A549 (cell line): ENCODE results near the gene ZNF879.

ENCODE experiments used
- CEBPB ChIP-seq, 2 experiments: fragments of >200 bp in 1 of 2; sonication (Bioruptor Twin) in 1 of 2; formaldehyde crosslinking in 1 of 2; IDR thresholded peaks; 2 replicates each; pipeline ENCODE4 v1.6.1; 2012 to 2016
- EP300 ChIP-seq, 2 experiments: fragments of >200 bp; sonication (Bioruptor Twin); formaldehyde crosslinking; IDR thresholded peaks; 2 replicates in 1 of 2; 3 replicates in 1 of 2; pipeline ENCODE4 v1.6.1; 2016 to 2017
- GATA3 ChIP-seq: IDR thresholded peaks from 2 replicates; pipeline ENCODE4 v1.6.1; 2012; ENCODE audit warnings: borderline replicate concordance
- HEYL ChIP-seq: fragments of 250-450 bp; sonication (Bioruptor Pico); IDR thresholded peaks from 2 replicates; pipeline ENCODE4 v1.8.0; 2021; ENCODE audit warnings: mild to moderate bottlenecking, moderate library complexity
- JUN ChIP-seq, 2 experiments: fragments of >200 bp; sonication (Bioruptor Twin); formaldehyde crosslinking; IDR thresholded peaks; 2 replicates in 1 of 2; 3 replicates in 1 of 2; pipeline ENCODE4 v1.6.1; 2016 to 2017
- JUNB ChIP-seq: fragments of >200 bp; sonication (Bioruptor Twin); formaldehyde crosslinking; IDR thresholded peaks from 2 replicates; pipeline ENCODE4 v1.6.1; 2016
- POLR2A ChIP-seq: IDR thresholded peaks from 2 replicates; pipeline ENCODE4 v1.6.1; 2012; ENCODE audit warnings: mild to moderate bottlenecking, low read length
- RAD21 ChIP-seq, 2 experiments: fragments of >200 bp in 1 of 2; sonication (Bioruptor Twin) in 1 of 2; formaldehyde crosslinking in 1 of 2; IDR thresholded peaks in 1 of 2; conservative IDR thresholded peaks in 1 of 2; 2 replicates in 1 of 2; 3 replicates in 1 of 2; pipeline ENCODE4 v1.6.1; 2012 to 2018; ENCODE audit warnings: inconsistent platforms in 1 of 2
- ZFP36 ChIP-seq: fragments of 450-650 bp; IDR thresholded peaks from 2 replicates; pipeline ENCODE4 v1.6.1; 2014; ENCODE audit warnings: borderline replicate concordance; ENCODE audit not compliant: partially characterized antibody
- TF ChIP-seq, protein P1 (sequence below): fragments of >200 bp; sonication (Bioruptor Twin); formaldehyde crosslinking; IDR thresholded peaks from 3 replicates; pipeline ENCODE4 v1.5.1; 2016
- TF ChIP-seq, protein P2 (sequence below): fragments of 200-600 bp; sonication (generic); IDR thresholded peaks from 2 replicates; pipeline ENCODE4 v1.6.1; 2016; ENCODE audit warnings: antibody characterized with exemption, mild to moderate bottlenecking, moderate library complexity
- TF ChIP-seq, protein P3 (sequence below): IDR thresholded peaks from 2 replicates; pipeline ENCODE4 v1.6.1; 2012; ENCODE audit warnings: low read depth, borderline replicate concordance

DNA sequence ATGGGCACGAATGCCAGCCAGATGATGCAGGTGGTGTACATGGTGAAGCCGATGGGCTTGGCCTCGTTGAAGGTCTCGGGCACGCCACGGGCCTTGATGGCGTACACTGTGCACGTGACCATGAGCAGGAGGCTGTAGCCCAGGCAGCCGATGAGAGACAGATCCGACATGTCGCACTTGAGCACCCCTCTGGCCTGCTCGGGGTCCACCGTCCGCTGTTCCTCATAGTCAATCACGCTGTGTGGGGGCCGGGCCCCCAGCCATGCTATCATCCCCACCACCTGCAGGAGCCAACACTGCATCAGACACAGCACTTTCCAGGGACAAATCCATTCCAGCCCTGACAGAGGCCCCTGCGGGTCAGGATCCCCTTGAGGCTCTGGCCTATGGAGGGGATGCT is 40.7 kb upstream of the ZNF879 start:
- no peak for TF ChIP-seq JUNB
- no peak for TF ChIP-seq POLR2A
- TF ChIP-seq EP300 (IDR thresholded peaks at IDR 0.05) = no peak
- TF ChIP-seq JUN (IDR thresholded peaks at IDR 0.05) = no peak
- TF ChIP-seq, protein P1, sequence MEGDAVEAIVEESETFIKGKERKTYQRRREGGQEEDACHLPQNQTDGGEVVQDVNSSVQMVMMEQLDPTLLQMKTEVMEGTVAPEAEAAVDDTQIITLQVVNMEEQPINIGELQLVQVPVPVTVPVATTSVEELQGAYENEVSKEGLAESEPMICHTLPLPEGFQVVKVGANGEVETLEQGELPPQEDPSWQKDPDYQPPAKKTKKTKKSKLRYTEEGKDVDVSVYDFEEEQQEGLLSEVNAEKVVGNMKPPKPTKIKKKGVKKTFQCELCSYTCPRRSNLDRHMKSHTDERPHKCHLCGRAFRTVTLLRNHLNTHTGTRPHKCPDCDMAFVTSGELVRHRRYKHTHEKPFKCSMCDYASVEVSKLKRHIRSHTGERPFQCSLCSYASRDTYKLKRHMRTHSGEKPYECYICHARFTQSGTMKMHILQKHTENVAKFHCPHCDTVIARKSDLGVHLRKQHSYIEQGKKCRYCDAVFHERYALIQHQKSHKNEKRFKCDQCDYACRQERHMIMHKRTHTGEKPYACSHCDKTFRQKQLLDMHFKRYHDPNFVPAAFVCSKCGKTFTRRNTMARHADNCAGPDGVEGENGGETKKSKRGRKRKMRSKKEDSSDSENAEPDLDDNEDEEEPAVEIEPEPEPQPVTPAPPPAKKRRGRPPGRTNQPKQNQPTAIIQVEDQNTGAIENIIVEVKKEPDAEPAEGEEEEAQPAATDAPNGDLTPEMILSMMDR = no peak
- TF ChIP-seq, protein P2, sequence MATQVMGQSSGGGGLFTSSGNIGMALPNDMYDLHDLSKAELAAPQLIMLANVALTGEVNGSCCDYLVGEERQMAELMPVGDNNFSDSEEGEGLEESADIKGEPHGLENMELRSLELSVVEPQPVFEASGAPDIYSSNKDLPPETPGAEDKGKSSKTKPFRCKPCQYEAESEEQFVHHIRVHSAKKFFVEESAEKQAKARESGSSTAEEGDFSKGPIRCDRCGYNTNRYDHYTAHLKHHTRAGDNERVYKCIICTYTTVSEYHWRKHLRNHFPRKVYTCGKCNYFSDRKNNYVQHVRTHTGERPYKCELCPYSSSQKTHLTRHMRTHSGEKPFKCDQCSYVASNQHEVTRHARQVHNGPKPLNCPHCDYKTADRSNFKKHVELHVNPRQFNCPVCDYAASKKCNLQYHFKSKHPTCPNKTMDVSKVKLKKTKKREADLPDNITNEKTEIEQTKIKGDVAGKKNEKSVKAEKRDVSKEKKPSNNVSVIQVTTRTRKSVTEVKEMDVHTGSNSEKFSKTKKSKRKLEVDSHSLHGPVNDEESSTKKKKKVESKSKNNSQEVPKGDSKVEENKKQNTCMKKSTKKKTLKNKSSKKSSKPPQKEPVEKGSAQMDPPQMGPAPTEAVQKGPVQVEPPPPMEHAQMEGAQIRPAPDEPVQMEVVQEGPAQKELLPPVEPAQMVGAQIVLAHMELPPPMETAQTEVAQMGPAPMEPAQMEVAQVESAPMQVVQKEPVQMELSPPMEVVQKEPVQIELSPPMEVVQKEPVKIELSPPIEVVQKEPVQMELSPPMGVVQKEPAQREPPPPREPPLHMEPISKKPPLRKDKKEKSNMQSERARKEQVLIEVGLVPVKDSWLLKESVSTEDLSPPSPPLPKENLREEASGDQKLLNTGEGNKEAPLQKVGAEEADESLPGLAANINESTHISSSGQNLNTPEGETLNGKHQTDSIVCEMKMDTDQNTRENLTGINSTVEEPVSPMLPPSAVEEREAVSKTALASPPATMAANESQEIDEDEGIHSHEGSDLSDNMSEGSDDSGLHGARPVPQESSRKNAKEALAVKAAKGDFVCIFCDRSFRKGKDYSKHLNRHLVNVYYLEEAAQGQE = no peak
- no peak for TF ChIP-seq HEYL (CRISPR knock-in tag)
- TF ChIP-seq, protein P3, sequence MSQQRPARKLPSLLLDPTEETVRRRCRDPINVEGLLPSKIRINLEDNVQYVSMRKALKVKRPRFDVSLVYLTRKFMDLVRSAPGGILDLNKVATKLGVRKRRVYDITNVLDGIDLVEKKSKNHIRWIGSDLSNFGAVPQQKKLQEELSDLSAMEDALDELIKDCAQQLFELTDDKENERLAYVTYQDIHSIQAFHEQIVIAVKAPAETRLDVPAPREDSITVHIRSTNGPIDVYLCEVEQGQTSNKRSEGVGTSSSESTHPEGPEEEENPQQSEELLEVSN = no peak
- TF ChIP-seq RAD21 (conservative IDR thresholded peaks at IDR 0.05 in 1 of 2, IDR thresholded peaks at IDR 0.05 in 1 of 2) = no peak
- TF ChIP-seq CEBPB (IDR thresholded peaks at IDR 0.05) = no peak
- no peak for TF ChIP-seq GATA3
- no peak for TF ChIP-seq ZFP36
